ENCODE data around the gene SCGN. TPM values are rescaled to one million over a fixed set of nuclear protein-coding genes. Genes with fewer than 3 reads are reported as not detected.

The SCGN gene
- total and polyA plus RNA-seq, 9 of the 15 experiments (the other 6 are each of a cell fraction or from before 2014, with no cell fraction given), result not detected

DNA sequence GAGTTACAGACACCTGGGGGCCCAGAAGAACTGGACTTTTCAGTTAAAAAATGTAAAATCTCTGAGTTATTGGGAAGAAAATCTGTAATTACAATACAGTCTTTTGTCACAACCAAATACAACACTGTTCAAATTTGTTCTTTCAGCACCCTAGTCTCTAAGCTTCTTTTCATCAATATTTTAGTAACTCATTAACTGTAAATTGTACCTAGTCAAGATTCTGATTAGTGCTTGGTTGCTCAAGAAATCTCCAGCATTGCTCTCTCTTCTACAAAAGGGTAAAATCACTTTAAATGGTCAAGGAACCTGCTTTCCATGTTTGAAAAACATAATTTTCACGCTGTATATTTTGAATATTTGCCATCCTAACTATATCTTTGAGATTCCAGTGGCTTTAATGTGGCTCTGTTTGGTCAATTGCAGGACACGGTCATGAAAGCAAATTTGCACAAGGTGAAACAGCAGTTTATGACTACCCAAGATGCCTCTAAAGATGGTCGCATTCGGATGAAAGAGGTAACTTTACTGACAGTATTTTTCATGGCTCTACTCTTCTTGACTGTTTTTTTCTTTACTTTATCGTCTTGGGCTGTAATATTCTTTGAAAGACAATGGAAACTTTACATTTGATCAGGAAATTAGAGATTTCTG, 9.2 kb downstream of the SCGN start:
- no peaks in the 10 kb centered on the region for H3K4me1 ChIP-seq (replicated peaks in 1 of 2; ENCODE audit: control insufficient read depth in 2 of 2, insufficient read depth in 2 of 2, low read length in 2 of 2)
- H3K36me3 ChIP-seq (ENCODE audit: control insufficient read depth, insufficient read depth, low read length), result no peaks in the 10 kb centered on the region
- no TSS peak for BruUV-seq (replicated peaks)
- in situ Hi-C loops (cut with MboI), result no loop called here
- no peaks in the 10 kb centered on the region for H3K9me1 ChIP-seq (ENCODE audit: control insufficient read depth, insufficient read depth, low read length)
- intact Hi-C loops (cut with micrococcal nuclease), result no loop called here
- no peak overlapping the region for H3K4me3 ChIP-seq
- DNase-seq (ENCODE audit: extremely low read depth in 1 of 4, low spot score in 3 of 4) (no peak), ATAC-seq (no peak), FAIRE-seq (no peak)
- no peaks in the 10 kb centered on the region for H3K9me3 ChIP-seq (replicated peaks; ENCODE audit: control insufficient read depth, insufficient read depth, low read depth, low read length)
- ChIA-PET POLR2A (interaction anchor here (1.0 kb wide), 1 partner anchor 8 kb away, joined by 4 read pairs; no protein-coding TSS in a partner anchor), CTCF (ENCODE audit: low intra/inter-chr PET ratio) (no interaction called here)
- no peak overlapping the region for H3K27ac ChIP-seq (ENCODE audit: extremely low read depth, low read depth, low read length)
- H3K9ac ChIP-seq (ENCODE audit: insufficient read depth in 1 of 2, low read depth in 2 of 2, low read length in 2 of 2), result no peak overlapping the region
- no peaks in the 10 kb centered on the region for H3K79me2 ChIP-seq (ENCODE audit: control insufficient read depth, insufficient read depth, low read length)
- no peaks in the 10 kb centered on the region for H4K20me1 ChIP-seq (replicated peaks; ENCODE audit: control insufficient read depth, insufficient read depth, low read length)
- peaks cover 0 to 5% of the 10 kb centered on the region in 2 experiments; a peak in 2 of 5 replicates for H3K27me3 ChIP-seq (ENCODE audit: control insufficient read depth in 2 of 2, insufficient read depth in 2 of 2, low read length in 2 of 2)
- no peak overlapping the region for H3K4me2 ChIP-seq (ENCODE audit: insufficient read depth, low read length)
- TF ChIP-seq NR2C1 (IDR thresholded peaks at IDR 0.05), result no peak
- TF ChIP-seq NR2C1 (tag; IDR thresholded peaks at IDR 0.05), result no peak
- TF ChIP-seq RCOR1 (IDR thresholded peaks at IDR 0.05; ENCODE audit: borderline replicate concordance in 1 of 2, low read depth in 2 of 2, low read length in 2 of 2), result no peak
- TF ChIP-seq, protein P1, sequence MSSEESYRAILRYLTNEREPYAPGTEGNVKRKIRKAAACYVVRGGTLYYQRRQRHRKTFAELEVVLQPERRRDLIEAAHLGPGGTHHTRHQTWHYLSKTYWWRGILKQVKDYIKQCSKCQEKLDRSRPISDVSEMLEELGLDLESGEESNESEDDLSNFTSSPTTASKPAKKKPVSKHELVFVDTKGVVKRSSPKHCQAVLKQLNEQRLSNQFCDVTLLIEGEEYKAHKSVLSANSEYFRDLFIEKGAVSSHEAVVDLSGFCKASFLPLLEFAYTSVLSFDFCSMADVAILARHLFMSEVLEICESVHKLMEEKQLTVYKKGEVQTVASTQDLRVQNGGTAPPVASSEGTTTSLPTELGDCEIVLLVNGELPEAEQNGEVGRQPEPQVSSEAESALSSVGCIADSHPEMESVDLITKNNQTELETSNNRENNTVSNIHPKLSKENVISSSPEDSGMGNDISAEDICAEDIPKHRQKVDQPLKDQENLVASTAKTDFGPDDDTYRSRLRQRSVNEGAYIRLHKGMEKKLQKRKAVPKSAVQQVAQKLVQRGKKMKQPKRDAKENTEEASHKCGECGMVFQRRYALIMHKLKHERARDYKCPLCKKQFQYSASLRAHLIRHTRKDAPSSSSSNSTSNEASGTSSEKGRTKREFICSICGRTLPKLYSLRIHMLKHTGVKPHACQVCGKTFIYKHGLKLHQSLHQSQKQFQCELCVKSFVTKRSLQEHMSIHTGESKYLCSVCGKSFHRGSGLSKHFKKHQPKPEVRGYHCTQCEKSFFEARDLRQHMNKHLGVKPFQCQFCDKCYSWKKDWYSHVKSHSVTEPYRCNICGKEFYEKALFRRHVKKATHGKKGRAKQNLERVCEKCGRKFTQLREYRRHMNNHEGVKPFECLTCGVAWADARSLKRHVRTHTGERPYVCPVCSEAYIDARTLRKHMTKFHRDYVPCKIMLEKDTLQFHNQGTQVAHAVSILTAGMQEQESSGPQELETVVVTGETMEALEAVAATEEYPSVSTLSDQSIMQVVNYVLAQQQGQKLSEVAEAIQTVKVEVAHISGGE (CRISPR knock-in tag; IDR thresholded peaks at IDR 0.05), result no peak
- H2AFZ ChIP-seq (ENCODE audit: low read depth, low read length), result no peak overlapping the region
- WGBS (ENCODE audit: insufficient coverage, low coverage, missing lambda C conversion rate), result 1% methylated on average over 5 of the region's 5 CpGs

All from K562 (cell line).